ENCODE results near the gene MYRFL.

The MYRFL gene

DNA sequence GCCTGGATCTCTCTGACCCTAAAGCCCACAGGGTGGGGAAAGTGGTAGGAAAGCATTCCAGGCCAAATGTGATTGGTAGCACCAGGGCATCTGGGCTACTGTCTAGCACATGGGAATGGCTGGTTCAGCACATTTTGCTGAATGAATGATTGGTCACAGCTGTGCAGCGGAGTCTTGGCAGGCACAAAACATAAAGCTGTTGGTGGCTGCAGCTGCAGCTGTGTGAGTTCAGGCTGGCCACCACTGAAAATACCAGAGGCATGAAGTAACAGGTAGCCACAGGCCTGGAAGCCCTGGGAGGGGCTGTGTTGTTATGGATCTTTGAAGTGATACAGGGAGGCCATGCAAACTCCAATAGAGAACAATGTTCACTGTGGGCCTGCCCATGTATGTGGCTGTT, 72.7 kb downstream of the MYRFL start:
- peak; percentile 89 for DNase-seq (ENCODE audit: low read depth, low spot score)

DNA sequence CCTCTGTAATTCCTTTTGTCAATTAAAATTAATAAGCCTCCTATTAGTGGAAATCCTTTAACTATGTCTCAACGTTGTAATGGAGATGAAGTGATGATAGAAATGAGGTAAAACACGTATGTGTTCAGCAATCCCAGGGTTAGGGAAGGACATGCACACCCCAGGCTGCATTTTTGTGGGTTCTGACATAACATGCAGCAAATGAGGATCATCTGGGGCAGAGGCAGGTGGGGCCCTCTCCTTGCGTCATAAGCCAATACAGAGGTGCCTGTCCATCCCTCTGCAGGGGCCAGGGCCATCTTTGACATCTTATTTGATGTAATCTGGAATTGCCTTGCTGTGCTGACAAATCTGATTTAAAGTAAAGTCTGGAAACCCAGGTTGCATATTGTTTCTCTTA, 73.2 kb downstream of the MYRFL start:
- DNase-seq (ENCODE audit: low read depth, low spot score) = no peak

DNA sequence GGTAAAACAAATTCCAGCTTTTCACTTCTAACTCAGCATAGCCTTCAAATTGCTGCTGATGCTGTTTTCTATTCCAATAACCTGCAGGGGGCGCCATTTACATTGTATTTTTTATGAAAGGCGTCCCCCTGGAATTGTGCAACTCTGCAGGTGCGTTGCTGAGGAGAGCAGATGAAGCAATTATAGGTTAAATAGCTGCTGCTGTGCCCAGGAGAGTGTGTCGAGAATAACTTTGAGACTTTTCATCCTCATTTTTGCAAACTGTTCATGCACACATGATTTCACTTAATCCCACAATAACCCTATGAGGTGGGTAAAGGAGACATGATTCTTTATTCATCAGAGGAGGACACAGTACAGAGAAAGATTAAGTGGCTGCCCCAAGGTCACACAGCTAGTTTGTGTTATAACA, 75.7 kb downstream of the MYRFL start:
- peak; percentile 76 for DNase-seq (ENCODE audit: low read depth, low spot score)

DNA sequence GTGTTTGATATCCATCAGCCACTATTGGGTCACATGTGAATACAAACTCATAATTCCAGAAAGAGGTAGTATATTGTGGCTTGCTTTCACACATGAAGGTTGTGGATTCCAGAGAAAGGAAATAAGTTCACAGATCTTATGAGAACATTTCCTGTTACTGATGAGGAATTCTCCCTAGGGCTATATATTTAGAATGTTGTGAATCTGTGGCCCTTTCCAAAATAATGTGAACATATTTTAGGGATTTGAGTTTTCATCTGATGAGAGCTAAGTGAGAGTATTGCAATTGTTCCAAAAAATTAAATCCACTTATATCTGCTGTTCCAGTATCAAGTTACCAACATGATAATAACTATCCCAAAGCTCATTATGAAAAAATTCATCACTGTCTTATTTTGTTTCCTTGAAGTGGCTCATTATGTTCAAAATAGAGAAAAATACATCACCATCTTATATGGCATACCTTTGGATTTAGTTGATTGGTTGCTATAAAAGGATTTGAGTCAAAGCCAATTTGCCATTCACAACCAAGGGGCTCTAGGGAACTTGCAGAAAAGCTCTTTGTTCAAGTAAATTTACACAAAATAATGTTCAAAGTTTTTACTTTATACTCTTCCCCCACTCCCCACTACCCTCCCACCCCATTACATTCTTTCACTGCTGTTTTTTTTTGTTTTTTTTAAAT, 76.3 kb downstream of the MYRFL start:
- DNase-seq (ENCODE audit: low read depth, low spot score) = no peak

DNA sequence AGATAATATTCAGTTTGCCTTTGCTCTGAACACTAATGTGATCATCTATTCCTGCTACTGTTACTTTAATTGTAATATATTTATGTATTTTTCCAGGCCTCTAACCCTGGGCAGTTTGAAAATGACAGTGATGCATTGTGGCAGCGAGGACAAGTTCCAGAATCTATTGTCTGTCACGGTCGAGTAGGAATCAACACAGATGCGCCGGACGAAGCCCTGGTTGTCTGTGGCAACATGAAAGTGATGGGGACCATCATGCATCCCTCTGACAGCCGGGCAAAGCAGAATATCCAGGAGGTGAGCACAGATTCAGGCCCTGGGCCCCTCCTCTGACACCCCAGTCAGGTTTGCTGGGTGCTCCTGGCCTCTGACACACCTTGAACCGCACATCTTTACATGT, 78.5 kb downstream of the MYRFL start:
- no peak for DNase-seq (ENCODE audit: low read depth, low spot score)

DNA sequence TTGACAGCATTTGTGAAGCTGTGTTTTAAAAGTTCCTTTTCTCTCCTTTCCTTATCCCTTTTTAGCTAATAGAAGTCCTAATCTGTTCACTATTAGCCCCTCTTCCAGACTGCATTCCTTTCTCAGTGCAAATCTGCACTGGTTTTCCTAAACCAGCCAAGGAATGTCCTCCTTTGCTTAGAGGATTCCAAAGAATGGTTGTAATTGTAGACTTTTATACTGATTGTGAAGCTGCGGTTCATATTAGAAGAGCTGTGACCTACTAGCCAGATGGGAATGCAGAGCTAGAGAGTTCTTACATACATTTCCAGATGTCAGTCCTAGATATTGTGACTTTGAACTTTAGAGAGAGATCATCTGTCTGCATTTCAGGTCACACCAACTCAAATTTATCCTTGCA, 79.8 kb downstream of the MYRFL start:
- no peak for DNase-seq (ENCODE audit: low read depth, low spot score)

DNA sequence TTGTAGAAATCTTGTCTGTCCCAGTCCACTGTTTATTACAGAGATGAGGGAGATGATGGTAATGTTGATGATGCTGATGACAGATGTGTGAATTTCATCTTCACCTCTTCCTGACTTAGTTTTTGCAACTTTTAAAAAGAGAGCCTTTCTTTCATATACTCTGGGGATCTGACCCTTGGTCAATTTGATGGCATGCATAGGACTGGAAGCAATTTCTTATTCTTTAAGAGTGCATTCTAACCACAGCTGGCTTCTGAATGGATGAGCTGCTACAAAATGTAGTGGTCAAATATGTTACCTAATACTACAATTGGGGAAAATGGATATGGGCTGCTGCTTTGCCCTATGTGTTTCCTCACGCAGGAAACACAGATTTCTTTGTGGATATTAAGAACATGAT, 80.8 kb downstream of the MYRFL start:
- DNase-seq (ENCODE audit: low read depth, low spot score) = no peak

DNA sequence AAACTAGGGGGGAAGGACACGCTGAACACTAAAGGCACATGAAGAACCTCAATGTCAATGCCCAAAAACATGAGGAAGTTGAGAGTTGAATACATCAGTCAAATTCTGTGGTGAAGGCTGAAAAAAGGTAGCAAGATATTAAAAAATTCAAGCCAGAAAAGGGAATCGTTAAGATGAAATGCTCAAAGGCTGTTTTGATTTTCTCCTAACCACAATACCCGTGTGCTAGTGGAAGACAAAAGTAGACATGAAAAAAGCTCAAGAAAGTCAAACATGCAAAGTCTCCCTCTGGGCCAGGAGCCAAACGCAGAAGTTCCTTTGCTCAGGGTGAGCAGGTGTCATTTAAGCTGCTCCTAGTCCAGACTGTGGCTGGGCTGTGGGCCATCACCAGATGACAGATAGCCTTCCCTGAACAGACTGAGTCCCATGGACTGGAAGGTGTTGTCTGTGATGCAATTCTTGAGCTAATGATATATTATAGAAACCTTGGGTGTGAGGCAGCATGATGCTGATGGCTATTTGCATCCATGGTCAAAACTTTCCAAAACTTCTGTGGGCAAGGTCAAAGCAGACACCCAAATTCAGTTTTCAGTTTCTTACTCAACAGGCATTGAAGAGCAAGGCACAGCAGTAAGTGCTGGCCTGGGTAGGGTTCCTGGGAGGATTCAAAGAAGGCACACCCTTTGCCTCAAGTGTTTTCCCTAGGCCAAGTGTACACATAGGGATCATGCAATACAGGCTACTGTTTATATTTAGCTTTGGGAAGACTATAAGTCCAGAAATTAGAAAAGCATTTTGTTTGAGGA, 81.6 kb downstream of the MYRFL start:
- DNase-seq (ENCODE audit: low read depth, low spot score) = no peak

DNA sequence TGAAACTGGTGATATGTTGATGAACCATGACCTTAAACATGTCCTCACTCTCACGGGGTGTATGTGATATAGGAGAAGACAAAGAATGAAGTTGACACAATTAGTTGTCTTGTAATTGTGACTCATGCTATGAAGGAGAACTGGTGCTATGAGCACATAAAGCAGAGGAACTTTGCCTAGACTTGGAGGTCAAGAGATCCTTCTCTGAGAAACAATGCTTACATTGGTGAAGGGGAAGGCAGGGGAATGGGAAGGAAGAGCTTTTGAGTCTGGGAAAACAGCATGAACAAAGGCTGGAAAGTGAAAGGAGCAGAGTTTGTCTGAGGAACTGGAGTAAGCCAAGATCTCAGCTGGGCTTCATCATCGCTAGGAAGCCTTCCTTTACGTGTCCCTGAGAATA, 83.2 kb downstream of the MYRFL start:
- DNase-seq (ENCODE audit: low read depth, low spot score) = no peak

DNA sequence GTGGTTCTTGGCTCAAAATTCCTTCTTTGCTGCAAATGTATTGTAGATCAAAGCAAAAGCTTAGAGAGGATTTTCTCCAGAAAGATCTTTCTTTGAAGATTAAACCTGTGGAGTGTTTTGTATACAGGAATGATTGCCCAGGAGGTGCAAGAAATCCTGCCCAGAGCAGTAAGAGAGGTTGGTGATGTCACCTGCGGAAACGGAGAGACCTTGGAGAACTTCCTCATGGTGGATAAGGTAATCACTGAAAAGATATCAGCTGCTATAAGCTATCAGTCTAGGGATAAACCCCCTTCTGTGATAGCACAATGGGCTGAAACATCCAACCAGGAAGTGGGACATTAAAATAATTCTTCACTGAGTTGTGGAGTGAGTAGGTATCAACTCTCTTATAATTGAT, 85.7 kb downstream of the MYRFL start:
- peak; percentile 64 for DNase-seq (ENCODE audit: low read depth, low spot score)

DNA sequence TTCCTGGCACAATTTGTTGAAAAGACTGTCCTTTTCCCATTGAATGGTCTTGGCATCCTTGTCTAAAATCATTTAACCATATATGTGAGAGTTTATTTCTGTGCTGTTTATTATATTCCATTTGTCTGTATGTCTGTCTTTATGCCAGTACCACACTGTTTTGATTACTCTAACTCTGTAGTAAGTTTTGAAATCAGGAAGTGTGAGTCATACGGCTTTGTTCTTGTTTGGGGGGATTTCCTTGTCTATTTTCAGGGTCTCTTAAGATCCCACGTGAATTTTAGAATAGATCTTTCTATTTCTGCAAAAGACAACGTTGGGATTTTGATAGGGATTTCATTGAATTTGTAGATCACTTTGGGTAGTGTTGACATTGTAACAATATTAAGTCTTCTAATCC, 88.5 kb downstream of the MYRFL start:
- DNase-seq (ENCODE audit: low read depth, low spot score) = no peak

DNA sequence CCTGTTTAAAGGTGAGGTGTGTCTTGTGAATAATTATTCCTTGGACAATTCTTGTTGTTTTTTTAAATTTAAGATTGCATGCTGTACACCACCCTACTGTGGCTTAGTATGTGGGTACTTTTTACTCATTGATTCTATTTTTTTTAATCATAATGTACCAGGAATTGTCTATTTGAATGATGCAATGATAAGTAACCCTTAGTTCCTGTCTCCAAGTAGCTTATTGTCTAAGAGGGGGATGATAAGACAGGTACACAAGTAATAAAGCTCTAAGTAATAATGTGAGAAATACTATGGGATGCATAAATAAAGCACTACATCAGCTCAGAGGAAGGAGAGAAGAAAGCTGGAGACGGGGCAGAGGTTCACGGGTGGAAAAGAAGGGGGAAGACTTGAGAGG, 90.9 kb downstream of the MYRFL start:
- DNase-seq (ENCODE audit: low read depth, low spot score) = no peak

DNA sequence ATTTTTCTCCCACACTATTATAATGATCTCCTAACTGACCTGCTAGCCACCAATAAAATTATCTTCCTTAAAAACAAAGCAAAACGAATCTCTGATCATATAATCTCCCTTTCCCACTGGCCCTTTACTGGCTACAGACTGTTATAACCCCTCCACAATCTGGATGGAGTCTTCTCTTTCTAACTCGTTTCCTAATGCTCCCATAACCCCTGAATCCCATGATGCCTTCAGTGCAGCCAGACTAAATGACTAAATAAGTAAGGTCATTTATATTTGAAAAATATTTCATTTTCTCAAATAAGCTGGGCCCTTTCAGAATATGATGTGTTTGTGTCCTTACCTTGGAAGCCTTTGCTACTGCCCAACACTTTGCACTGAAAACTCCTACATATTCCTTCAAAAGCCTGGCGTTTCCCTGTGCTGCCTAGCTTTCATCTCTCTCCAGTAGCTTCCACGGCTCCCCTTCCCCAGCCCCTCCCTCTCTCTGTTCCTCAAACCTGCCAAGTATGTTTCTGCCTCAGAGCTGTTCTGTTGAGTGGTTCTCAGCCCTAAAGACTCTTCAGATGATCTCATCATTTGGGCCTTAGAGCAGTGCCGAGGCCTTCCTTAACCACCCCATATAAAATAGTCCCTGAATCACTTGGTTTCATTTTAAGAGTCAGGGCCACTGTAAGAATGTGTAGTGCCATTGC, 91.7 kb downstream of the MYRFL start:
- DNase-seq (ENCODE audit: low read depth, low spot score) = peak; percentile 77

DNA sequence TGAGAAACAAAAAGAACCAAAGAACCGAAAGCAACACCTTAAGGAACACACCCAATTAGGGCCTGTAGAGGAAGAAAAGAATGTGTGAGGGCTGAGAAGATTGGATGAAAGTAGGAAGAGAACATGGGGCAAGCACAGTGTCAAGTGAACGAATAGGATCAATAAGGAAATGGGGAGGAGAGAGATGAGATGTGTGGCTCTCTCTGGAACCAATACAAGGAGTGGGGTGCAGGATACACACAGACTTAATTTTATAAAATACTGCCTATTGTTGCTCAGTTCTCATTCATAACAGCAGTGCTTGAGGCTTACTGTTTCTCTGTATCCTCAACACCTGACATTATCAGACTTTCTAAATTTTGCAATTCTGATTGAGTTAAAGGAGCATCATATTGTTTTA, 93.3 kb downstream of the MYRFL start:
- DNase-seq (ENCODE audit: low read depth, low spot score) = no peak

DNA sequence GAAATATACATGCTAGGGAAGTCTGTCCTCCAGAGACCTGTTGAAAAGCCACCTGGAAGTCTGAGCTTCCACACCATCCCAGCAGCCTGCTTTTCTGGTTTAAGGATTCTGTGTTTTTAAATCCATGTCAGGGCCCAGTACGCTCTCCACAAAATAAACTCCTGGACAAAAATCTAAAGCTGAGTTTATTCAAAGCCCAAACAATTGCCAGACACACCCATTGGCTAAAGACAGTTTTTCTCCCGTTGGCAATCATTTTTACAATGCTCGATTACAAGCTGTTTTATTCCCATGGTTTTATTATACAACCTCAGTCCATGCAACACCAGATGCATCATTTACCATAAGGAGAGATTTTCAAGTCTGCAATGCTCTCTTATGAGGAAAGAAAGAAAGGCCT, 94.5 kb downstream of the MYRFL start:
- no peak for DNase-seq (ENCODE audit: low read depth, low spot score)

DNA sequence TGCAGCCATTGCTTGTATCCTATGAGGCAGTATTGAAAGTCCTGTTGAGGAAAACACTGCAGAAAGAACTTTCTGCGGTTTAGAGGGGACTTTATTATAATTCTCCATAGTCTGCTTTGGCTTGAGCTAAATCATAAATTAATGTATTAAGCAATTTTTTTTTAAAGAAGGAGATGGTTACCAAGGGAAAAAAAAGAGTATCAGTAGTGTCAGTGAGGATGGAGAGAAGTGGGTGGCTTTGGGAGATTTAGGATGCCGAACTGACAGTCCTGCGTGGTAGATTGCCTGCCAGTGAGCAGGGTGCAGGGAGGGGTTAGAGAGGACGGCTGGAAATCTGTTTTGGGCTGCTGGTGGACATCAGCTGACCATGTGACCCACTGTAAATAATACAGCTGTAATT, 96.8 kb downstream of the MYRFL start:
- no peak for DNase-seq (ENCODE audit: low read depth, low spot score)

DNA sequence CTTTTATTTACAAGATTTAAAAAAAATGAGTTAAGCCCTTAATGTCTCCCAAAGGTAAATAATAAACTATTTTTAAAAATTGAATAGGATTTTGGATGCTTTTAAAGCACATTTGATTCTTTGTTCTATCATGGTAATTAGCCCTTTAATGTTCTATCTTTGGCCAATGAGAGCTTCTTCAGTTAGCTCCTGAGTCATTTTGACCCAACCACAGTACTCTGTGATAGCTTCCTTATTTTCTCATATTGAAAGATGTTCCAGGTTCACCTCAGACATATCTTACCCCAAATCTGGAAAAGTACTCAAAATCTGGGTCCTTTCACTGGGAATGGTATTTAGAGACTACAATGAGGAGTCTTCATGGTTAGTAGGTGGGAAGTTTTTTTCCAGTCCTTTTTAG, 98.0 kb downstream of the MYRFL start:
- DNase-seq (ENCODE audit: low read depth, low spot score) = no peak

DNA sequence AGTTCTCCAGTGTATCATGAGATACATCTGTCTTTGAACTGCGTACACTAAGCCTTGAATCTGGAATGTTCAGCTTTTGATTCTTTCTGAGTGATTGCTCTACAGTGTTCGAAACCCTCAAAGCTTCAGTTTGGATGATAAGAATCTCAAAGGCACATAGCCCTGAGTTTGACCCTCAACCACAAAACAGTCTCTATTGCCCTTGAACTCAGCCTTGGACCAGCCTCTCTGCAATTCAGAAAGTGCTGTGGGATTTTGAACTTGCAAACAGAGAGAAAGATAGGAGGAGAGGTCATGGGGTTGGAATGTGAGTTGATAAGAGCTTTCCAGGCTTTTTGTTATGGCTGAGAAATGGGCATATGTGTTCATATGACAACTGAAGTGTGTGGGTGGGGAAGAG, 100.3 kb downstream of the MYRFL start:
- no peak for DNase-seq (ENCODE audit: low read depth, low spot score)

DNA sequence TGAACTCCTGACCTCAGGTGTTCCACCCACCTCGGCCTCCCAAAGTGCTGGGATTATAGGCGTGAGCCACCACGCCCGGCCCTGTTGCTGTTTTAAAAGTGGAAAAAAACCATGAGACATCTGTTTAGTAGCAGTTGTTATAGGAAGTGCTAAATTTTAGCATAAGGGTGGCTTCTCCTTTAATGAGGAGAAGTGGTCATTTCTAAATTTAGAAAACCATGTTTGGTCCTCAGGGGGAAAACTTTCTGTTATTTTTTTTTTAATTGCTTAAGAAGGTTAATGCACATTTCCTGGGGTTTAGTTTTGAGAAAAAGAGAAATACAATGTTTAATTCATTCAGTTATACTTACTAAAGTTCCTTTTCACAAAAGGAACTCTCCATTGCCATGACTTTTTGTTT, 102.1 kb downstream of the MYRFL start:
- DNase-seq (ENCODE audit: low read depth, low spot score) = no peak

DNA sequence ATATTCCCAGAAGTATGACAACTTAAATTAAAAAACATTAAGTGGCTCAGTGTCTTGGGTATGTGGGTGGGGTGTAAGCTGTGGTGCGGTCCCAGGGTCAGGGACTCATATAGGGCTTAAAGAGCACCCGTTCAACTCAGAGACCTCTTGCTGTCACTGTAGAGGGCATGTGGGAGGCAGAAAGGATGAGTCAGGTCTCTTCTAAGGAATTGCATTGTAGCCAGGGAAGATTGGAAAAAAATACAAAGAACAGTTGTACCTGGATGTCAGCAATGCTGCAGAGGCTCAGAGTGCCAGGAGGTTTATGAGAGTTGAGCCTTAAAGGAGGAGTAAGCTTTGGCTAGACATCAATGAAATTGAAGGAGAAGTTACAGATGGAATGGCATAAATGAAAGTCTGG, 104.1 kb downstream of the MYRFL start:
- no peak for DNase-seq (ENCODE audit: low read depth, low spot score)

DNA sequence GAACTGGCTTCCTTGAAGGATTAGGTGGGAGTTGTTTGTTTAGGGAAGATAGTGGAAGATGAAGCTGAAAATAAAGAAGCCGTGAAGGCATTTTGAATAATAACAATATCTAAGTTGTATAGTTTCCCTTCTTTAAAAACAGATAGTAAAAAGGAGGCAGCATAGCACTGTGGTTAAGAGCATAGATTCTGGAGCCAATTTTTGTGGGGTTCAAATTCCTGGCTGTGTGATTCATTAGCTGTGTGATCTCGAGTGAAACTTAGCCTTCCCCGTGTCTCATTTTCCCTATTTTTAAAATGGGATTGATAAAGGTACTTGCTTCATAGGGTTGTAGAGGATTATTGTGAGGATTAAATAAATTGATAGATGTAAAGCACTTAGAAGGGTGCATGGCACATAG, 104.5 kb downstream of the MYRFL start:
- DNase-seq (ENCODE audit: low read depth, low spot score) = no peak

DNA sequence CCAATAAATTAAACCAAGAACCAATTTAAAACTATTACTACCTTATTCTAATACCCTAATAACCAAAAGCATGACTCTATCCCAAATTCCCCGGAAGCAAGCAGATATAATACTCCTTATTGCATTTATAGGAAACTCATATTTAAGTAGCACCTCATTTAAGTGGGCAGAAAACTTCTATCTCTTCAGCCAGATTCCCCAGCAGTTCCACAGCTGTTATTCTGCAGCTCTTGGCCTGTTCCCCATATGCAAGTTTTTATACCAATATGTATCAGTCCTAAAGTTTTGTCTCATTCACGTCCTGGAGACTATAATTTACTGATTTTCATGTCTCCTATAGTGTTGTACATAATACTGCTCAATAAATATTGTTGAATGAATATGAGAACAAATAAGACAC, 106.5 kb downstream of the MYRFL start:
- DNase-seq (ENCODE audit: low read depth, low spot score) = no peak

DNA sequence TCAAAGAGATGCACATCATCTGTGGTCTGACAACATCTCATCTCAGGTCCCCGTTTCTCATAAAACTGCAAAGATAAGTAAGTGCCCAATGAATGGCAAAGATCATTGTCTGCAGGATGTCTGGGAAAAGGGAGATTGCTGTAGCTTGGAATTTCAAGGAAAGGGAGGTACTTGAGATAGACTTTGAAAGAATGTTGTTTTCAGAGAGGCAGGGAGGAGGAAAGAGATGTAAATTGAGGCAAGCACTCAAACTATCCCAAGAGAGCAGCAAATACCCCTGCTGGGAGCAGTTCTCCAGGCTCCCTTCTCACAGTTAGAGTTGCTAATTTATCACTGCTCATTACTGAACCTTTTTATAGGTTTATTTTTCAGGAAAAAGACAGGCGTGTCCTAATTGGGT, 107.1 kb downstream of the MYRFL start:
- peak; percentile 75 for DNase-seq (ENCODE audit: low read depth, low spot score)
